HG03159 (cell line): ENCODE results near the gene EFNA2.
"Not testable (repeated sequence)": the region's sequence is repeated elsewhere in the genome, so short reads cannot be mapped to it uniquely, and the experiment has no call there.

Experiments
- ATAC-seq: cut with Tn5 transposase; IDR thresholded peaks from one replicate; pipeline ENCODE4 v1.9.1; 2021; ENCODE audit warnings: mild to moderate bottlenecking, moderate library complexity; ENCODE audit not compliant: unreplicated experiment

EFNA2 gene

GRCh38 chr19:1285737-1286360, at the start of gene EFNA2:
TSS of gene EFNA2 (plus strand) at chr19:1285873. CDS start at chr19:1286169, 296 bp downstream.
- no peak for ATAC-seq

GRCh38 chr19:1236576-1236975, 49.1 kb upstream of the EFNA2 start:
- ATAC-seq, result no peak

- no peak for ATAC-seq
These were observed 48.5 kb upstream of the EFNA2 start for GRCh38 chr19:1237027-1237659.

GRCh38 chr19:1237754-1238368, 47.8 kb upstream of the EFNA2 start, which contains the start of gene CBARP:
TSS of gene CBARP (minus strand) at chr19:1238005. CDS start at chr19:1236100, 1,905 bp downstream.
- no peak for ATAC-seq

GRCh38 chr19:1238369-1239303, 47.0 kb upstream of the EFNA2 start:
- ATAC-seq, result no peak

GRCh38 chr19:1239420-1239795, 46.3 kb upstream of the EFNA2 start:
- no peak for ATAC-seq

GRCh38 chr19:1239796-1240737, 45.6 kb upstream of the EFNA2 start:
- ATAC-seq, result no peak

- ATAC-seq, result no peak
These were observed 44.7 kb upstream of the EFNA2 start for GRCh38 chr19:1240925-1241324.

- peak; percentile 43 for ATAC-seq
These were observed 44.1 kb upstream of the EFNA2 start, which contains the start of gene ATP5F1D for GRCh38 chr19:1241417-1242095. TSS of gene ATP5F1D (plus strand) at chr19:1241751. CDS start at chr19:1241851, 100 bp downstream.

- no peak for ATAC-seq
These were observed 41.6 kb upstream of the EFNA2 start for GRCh38 chr19:1243768-1244692.

GRCh38 chr19:1244693-1245451, 40.8 kb upstream of the EFNA2 start:
- ATAC-seq, result no peak

GRCh38 chr19:1245494-1246264, 40.0 kb upstream of the EFNA2 start:
- ATAC-seq, result no peak

GRCh38 chr19:1246265-1247087, 39.2 kb upstream of the EFNA2 start:
- not testable (repeated sequence) for ATAC-seq

GRCh38 chr19:1247748-1248138, 37.9 kb upstream of the EFNA2 start:
- no peak for ATAC-seq

GRCh38 chr19:1248139-1248785, 37.4 kb upstream of the EFNA2 start, which contains the start of gene MIDN:
TSS of gene MIDN (plus strand) at chr19:1248583. CDS start at chr19:1250297, 1,714 bp downstream.
- ATAC-seq, result peak; percentile 17
